Measurements from ENCODE around the gene SNX17. TPM values are rescaled to one million over a fixed set of nuclear protein-coding genes. Genes with fewer than 3 reads are reported as not detected.

The SNX17 gene
- total RNA-seq, 2 donors from 2014 or later = 77.1 to 99.6 TPM

DNA sequence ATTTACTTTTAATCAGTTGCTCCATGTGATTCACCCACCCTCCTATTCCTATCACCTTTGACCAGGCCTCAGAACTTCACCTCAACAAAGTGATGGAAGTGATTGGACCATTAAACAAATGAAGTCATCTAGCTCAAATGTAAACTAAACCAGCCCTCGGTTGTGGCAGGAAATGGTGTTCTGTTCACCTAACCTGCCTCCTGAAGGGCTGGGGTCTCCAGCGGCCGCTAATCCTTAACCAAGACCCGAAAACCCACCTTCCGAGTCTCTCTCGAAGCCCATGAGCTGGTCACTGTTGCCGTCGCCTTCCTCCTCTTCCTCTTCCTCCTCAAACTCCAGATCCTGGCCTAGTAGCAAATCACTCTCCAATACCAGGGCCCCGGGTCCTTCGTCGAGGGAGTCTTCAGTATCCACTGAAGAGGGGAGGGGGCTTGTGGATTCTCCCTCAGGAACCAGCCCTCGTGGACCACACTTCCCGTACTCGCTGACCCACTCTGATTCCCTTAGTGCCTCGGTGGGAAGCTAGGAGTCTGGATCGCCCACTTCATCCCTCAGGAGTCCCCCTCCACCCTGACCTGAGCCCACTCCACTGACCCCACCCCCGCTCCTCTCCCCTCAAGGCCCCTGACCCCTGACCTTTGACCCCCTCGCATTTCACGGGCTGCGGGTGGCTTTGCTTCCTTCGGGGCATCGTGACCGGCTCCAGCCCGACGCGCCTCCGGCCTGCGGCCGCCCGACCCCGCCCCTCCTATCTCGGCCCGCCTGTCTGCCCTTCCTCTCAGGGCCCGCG, 9.6 kb downstream of the SNX17 start:
- Histone ChIP-seq H3K27ac (peak overlapping the region; percentile 92), H3K27me3 (no peaks in the 10 kb centered on the region), H3K4me3 (peak overlapping the region; percentile 57), H3K9me3 (no peaks in the 10 kb centered on the region), H3K4me1 (no peaks in the 10 kb centered on the region), H3K36me3 (peaks cover 10% of the 10 kb centered on the region), H3K9ac (ENCODE audit: low read depth in 2 of 2, low read length in 2 of 2) (peak overlapping the region; percentile 92 to 93)
- intact Hi-C loops (cut with DNase I) = no loop called here
- TF ChIP-seq CTCF (IDR thresholded peaks at IDR 0.05) = no peak
- peak; percentile 77 for DNase-seq

GRCh38 chr2:27380626-27381545, 10.5 kb downstream of the SNX17 start, which contains the start of gene ZNF513:
Gene ZNF513, minus strand, starts transcription at chr2:27380734. Its CDS starts 208 bp downstream, at chr2:27380526.
- peak within 1 kb of the TSS; percentile 92 for H3K27ac ChIP-seq
- TF ChIP-seq CTCF (IDR thresholded peaks at IDR 0.05) = no peak
- H3K9me3 ChIP-seq = no peaks in the 10 kb centered on the region
- H3K36me3 ChIP-seq = peaks cover 1% of the 10 kb centered on the region
- no peaks in the 10 kb centered on the region for H3K27me3 ChIP-seq
- H3K4me1 ChIP-seq = no peaks in the 10 kb centered on the region
- DNase-seq = peak; percentile 97
- intact Hi-C loops (cut with DNase I) = no loop called here
- H3K4me3 ChIP-seq = peak within 1 kb of the TSS; percentile 57
- H3K9ac ChIP-seq (ENCODE audit: low read depth in 2 of 2, low read length in 2 of 2) = peak within 1 kb of the TSS; percentile 92 to 93

DNA sequence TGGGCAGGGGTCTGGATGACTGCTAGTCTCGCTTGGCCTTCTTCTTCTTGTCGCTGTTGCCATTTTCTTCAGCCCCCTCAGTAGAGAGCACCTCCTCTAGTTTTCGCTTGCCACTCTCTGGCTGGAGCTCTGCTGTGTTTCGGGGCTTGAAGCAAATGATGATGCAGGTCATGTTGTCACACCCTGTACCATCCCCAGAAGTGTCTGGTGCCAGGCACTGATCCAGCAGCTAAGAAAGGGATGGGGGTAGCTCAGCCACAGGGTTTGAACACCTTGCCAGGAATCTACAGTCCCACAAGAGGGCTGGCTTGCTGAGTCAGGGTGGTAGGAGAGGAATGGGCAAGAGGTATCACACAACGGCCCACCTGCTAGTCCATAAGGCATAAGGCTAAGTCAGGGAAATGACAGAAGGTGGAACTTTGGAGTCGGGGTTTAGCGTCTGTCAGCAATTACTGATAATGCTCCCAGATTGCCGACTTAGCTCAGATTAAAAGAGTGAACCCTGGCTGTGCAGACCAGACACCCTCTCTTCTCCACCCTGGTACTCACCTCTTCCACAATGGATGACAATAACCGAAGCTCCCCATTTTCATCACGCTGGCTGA, 11.3 kb downstream of the SNX17 start:
- peak overlapping the region in 1 of 2 donors; percentile 15 for H3K9ac ChIP-seq (ENCODE audit: low read depth in 2 of 2, low read length in 2 of 2)

DNA sequence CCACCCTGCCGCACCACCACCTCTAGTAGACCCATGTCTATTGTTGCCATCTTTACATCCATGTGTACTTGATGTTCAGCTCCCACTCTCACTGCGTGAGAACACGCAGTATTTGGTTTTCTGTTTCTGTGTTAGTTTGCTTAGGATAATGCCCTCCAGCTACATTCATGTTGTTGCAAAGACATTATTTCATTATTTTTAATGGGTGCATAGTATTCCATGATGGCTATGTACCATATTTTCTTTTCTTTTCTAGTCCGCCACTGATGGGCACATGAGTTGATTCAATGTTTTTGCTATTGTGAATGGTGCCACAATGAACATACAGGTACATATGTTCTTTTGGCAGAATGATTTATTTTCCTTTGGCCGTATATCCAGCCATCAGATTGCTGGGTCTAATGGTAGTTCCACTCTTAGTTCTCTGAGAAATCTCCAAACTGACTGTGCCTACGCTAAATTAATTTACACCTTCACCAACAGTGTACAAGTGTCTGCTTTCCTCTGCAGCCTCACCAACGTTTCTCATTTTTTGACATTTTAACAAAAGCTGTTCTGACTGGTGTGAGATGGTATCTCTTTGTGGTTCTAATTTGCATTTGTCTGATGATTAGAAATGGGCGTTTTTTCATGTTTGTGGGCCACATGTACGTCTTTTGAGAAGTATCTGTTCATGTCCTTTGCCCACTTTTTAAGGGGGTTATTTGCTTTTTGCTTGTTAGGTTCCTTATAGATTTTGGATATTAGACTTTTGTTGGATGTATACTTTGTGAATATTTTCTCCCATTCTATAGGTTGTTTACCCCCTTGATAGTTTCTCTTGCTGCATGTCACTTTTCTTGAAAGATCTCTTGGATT, 20.6 kb downstream of the SNX17 start:
- no peak for TF ChIP-seq CTCF (IDR thresholded peaks at IDR 0.05)
- H3K9ac ChIP-seq (ENCODE audit: low read depth in 2 of 2, low read length in 2 of 2) = no peak overlapping the region
- H3K27me3 ChIP-seq = no peaks in the 10 kb centered on the region
- H3K9me3 ChIP-seq = no peaks in the 10 kb centered on the region
- no peaks in the 10 kb centered on the region for H3K4me1 ChIP-seq
- no peak for DNase-seq
- intact Hi-C loops (cut with DNase I) = no loop called here
- H3K4me3 ChIP-seq = no peak overlapping the region
- no peaks in the 10 kb centered on the region for H3K36me3 ChIP-seq
- no peak overlapping the region for H3K27ac ChIP-seq

More for the DNA sequence above, 11.3 kb downstream of the SNX17 start:
- H3K4me3 ChIP-seq = no peak overlapping the region
- H3K36me3 ChIP-seq = no peaks in the 10 kb centered on the region
- no peaks in the 10 kb centered on the region for H3K27me3 ChIP-seq
- no peaks in the 10 kb centered on the region for H3K4me1 ChIP-seq
- intact Hi-C loops (cut with DNase I) = no loop called here
- no peaks in the 10 kb centered on the region for H3K9me3 ChIP-seq
- TF ChIP-seq CTCF (IDR thresholded peaks at IDR 0.05) = no peak
- peak overlapping the region; percentile 92 for H3K27ac ChIP-seq
- DNase-seq = no peak
